GF-D8 (cell line): Measurements from ENCODE around the gene CDK4.

Experiments used
- DNase-seq: peaks from one replicate; lab custom pipeline; 2025; lab: John Stamatoyannopoulos, UW

Gene CDK4

DNA sequence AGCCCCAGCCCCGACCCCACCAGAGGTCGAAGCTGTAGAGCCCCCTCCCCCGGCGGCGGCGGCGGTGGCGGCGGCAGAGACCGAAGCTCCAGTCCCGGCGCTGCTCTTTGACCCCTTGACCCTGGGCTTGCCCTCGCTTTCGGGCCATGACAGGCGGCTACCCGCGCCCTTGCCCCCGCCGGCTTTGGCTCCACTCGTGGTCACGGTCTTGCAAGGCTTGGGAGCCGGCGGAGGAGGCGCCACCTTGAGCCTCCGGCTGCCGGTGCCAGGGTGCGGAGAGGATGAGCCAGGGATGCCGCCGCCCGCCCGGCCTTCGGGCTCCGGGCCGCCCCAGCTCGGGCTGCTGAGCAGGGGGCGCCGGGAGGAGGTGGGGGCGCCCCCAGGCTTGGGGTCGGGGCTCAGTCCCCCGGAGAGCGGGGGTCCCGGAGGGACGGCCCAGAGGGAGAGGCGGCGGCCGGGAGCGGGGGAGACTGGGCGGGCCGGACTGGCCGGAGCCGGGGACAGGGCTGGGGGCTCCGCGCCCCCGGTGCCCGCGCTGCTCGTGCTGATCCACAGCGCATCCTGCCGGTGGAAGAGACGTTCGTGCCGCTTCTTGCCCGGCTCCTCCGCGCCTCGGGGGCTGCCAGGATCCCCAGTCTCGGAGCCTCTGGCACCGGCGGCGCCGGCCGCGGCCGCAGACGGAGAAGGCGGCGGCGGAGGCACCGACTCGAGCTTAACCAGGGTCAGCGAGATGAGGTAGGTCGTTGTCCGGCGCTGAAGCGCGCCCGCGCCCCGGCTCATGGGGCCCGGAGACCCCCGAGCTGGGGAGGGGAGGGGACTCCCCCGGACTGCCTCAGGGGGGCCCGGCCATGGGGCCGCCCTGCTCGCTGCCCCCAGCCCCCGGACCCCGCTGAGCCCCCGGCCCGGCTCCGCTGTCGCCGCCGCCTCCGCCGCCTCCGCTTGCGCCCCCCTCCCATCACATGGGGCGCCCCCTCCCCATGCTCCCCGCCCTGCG is 14.3 kb downstream of the CDK4 start:
- no peak for DNase-seq

DNA sequence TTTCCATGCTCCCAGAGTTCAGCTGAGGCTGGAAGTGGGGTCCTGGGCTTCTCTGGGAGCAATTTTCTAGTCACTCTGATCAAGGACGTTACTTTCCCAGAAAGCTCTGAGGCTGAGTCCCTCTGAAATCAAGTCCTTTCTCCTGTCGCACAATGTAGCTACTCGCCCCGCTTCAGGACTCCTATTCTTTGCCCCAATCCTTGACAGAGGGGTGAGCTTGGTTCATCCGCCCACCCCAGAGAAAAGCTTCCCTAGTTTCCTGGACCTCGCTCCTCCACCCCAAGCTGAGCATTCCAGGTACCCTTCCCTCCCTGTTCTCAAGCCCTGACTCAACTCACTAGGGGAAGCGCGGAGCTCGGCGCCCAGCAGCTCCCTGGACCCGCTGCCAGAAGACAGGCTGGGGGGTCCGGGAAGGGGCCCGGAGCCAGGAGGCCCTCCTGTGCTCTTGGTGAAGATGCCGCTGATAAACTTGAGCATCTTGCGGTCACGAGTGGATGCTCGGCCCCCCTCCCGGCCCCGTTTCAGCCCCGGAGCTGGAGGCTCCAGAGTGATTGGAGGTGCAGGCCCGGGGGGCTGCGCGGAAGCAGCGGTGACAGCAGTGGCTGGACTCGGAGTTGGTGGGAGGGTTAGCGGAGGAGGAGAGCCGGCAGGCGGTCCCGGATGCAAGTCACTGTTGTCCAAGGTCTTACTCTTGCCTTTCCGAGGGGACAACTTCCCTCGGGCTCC is 15.2 kb downstream of the CDK4 start:
- no peak for DNase-seq

DNA sequence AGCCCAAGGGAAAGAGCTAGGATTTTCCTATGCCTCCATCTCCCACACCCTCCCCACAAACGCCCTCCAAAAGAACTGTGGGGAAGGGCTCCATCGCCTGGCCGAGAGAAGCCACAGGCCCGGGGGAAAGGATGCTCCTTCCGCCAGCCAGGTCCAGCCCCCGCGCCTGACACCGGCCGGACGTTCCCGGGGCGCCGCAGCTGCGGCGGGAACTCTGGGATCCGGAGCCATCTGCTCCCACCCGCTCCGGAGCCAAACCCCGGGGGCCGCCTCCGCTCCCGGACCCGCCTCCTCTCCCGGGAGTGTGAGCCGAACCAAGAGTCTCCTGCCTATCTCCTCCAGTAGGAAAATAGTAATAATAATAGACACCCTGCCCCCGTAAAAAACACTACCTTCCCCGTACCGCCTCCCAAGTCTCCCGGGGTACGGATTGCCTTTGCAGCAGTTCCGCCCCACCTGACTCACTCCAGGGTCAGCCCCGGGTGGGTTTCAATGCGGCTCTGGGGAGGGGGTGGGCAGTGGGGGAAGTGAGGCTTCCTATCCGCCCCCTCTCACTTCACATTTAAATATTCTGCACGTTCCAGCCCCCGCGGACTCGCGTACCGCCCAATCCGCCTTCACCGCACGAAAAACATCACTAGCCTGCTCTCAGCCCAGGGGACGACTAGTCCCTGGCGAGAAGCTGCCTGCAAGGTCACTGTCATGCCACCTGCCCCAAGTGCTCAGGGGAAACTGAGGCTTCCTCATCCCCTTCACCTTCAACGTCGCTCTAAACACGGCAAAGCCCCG is 16.0 kb downstream of the CDK4 start:
- no peak for DNase-seq

DNA sequence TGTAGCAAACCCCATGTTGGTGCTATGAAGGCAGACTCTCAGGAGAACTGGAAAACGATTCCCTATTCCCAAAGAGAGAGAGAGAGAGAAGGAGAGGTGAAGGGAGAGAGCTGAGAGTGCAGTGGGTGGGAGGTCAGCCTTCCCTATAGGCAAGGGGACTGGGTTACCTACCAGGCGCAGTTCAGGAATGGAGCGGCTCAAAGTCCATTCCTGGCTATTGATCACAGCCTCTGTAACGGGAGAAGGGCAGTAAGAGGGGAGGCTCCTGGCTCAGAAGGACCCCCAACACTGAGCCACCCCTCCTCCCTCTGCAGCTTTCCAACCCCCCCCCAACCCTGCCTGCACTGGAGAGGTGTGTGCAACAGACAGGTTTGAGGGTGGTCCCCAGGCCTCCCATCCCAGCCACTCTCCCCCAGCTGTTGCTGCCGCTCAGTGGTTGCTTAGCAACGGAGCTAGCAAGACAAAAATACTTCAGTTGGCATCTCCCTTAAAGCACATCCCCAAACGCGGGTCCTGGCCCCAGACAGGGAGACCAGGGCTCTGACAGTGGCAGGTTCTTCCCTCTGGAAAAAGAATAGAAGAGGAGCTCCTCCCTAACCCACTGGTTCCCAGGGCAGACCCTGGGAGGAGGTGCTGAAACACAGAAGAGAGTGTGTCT is 16.8 kb downstream of the CDK4 start:
- DNase-seq = no peak

DNA sequence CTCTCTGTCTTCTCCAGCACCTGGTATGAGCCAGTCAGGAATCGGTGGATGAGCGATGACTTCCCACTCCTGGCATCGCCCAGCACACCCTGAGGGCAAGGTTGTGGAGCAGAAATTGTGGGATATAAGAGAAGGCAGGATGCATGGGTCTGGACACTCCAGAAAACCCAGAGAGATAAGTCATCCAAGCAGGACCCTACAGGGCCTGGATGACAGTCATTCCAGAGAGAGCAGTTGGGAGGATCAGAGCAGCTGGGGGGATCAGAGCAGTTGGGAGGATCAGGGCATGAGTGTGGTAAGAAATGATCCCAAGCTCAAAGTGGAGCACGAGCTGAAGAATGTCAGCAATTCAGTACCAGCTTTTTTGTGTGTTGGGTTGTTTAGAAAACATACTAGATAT is 17.5 kb downstream of the CDK4 start:
- DNase-seq = no peak

DNA sequence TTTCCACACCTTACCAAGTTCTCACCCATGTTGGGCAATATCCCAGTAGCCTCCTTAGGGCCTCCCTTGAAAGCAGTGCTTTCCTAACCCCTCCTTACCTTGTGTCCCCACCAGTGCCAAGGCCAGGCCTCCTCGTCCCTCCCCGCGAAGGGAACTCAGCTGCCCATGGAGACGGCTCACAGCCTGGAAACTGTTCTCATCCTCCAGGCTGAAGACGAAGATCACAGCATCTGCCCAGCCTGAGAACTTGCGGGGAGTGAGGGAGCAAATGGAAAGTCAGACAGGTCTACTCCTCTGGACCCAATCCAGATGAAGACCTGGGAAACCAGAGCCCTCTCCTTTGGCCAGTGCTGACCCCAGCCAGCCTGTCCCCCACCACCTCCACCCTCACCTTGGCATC is 18.2 kb downstream of the CDK4 start:
- no peak for DNase-seq

DNA sequence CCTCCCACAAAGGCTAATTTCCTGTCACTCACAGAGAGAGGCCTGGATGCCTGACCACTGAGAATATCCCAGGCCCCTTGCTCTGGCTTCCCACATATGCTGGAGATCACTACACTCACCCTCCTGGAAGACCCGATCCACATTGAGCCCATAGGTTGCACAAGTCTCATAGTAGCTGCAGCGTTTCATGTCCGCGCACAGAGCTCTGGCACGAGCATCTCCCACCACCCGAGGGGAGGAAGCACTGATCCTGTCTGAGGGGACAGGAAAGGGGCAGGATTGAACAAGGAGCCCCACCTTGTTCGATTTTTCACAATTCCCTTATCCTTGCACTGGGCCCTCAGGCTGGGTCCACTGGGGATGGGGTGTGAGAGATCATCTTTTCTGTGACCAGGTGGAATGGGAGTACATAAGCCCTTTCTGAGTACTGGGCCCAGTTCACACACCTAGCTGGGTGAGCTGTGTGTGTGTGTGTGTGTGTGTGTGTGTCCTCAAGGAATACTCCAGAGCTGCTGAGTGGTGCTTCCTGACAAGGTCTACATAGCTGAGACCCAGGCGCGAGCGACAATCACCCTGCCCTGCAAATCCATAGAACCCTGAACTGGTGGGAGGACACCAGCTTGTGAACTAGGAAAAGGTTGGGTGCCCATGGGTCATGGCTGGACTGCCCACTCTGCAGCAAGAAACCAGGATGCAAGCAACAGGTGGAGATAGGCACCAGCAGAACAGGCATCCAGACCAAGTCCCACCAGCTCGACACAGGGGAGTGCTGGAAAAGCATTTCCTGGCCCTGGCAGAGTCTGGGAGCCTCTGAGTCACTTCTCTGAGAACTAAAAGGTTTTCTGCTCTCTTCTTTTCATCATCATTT is 19.1 kb downstream of the CDK4 start:
- no peak for DNase-seq

DNA sequence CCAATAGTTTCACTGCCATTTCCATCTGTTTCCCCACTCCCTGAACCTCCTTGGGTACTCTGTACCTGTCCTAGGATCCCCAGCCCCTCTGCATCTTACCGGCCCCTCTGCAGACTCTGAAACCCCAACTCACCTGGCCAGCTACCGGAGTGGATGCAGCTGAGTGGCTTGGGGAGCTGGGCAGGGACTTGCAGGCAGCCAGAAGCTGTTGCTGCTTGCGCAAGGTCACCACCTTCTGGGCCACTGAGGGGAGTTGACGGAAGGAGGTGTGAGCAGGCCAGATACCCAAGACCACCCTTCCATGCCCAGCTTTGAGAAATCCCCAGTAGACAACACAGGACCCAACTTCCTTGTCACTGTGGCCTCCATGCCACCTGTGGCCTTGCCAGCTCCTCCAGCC is 19.8 kb downstream of the CDK4 start:
- no peak for DNase-seq

DNA sequence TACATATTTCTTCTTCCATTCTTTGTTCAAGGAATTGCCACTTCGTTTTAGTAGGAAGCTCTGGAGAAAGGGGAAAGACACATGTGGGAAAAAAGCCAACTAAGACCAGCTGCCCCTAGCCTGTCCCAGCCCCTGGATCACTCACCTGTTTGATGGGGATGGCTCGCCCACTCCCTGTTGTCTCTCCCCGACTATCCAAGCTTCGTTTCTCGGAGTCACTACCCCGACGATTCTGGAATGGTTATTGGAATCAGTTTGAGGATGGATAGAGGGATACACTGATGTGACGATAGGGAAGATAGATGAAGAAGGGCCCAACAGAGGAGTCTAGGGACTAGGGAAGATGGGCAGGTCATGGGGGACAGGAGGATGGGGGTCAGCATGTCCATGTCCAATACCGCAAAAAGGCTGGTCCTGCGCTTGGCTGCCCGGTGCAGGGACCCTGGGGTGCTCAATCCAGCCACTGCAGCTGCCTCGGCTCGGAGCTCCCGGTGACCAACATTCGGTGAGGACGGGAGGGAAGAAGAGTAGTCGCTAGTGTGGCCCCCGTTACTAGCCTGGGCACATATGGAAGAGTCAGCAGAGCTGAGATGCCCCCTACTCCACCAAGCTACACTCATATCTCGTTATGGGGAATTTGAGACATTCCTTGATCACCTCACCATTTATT is 20.6 kb downstream of the CDK4 start:
- DNase-seq = no peak

DNA sequence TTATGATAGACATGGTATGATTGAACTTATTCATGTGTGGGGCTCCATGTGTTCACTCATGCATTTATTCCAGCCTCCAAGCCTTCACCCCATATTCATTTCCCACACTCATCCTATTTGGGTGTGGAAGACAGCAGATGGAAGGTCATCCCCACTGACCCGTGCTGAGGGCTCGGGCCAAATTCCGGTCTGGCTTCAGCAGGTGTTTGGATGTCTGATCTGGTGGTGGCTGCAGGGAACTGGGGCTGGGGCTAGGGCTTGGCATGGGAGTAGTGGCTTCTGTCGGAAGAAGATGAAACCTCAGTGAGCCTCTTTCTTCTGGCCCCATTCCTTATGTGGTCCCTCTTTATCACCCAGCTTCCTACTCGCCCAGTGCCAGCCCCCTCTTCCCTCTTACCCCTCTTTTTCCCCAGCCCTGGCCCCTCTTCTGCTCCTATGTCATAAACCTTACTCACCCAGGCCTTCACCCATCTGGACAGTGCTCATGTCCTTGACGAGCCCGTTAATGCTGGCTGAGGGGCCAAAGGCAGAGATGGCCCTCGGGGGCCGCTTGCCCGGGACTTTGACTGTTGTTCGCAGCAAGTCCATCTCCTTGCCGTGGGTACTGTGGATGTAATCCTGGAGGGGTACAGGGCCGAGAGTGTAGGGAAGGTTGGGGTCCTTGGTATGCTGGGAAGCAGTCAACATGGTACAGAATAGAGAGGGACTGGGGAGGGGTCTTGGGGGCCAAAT is 21.6 kb downstream of the CDK4 start:
- no peak for DNase-seq

DNA sequence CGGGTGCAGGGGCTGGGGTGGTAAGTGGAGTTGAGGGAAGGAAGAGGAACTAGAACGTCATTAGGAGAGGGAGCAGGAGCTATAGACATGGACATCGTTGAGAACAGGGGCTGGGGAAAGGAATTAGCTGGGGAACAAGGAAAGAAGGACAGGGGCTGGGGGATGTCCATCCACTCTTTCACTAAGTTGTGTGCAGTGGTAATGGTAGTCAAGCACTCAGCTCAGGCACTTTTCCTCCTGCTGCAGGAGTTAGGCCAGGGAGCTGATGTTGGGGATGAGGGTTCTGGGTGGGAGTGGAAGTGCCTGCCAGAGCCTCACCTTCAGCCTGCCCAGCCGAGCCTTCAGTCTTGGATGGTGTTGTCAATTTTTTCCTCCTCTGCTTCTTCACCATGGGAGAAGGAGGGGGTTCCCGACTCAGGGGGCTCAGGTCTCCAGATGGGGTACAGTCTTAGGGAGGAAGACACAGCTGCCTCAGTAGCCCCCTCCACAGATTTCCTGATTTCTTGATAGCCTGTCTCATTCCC is 22.7 kb downstream of the CDK4 start:
- DNase-seq = no peak

DNA sequence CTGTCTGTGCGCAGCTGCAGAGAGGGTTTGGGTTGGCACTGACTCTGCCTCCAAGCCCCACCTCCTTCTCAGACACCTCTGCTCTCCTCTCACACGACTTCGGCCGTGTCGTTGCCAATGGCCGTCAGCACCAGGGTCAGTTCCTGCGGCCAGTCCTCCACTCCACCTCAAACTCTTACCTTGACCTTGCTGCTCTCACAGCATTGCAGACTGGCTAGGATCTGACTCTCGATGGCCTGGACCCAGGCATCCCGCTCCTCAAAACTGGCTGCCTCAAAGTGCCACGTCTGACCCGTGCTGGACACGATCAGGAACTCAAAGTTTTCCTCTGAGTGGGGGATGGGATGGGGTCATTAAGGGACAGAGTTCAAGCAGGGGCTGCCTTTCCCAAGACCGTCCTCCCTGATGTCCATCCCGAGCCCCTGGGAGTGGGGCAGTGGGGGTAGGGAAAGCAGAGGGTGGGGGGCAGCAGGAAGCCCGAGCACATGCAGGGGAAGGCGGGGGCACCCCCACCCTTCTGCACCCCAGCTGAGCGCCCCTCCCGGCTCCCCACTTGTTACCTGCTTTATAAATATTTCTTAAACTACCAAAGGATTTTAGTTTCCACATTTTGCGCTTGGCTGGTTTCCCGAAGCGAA is 24.2 kb downstream of the CDK4 start:
- DNase-seq = no peak

DNA sequence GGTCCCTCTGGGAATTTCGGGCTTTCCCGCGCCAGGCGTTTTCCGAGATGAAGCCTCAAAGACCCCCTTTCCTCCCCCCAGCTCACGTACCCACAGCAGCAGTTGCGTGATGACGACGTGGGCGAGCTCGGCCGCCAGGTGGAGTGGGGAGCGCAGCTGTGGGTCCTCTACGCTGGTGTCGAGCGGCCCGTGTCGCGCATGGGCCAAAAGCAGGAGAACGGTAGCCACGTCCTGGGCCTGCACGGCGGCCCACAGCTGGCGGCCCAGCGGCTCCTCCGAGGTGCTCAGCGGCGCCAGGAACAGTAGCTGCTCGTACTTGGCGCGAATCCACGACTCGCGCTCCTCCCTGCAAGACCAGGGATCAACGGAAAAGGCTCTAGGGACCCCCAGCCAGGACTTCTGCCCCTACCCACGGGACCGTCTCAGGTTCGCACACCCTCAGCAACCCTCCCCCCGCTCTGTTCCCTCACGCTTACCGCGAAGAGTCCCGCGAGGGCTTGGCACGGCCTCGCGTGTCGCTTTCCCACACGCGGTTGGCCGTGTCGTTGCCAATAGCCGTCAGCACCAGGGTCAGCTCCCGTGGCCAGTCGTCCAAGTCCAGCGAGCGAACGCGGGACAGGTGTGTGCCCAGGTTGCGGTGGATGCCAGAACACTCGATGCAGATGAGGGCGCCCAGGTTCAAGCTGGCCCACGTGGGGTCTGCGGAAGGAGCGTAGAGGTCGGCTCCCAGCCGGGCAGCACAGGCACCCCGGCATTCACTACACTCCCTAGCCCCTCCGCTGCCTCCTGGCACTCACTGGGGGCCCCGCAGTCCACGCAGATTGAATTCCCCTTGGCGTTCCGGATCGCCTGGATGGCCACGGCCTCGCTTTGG is 25.0 kb downstream of the CDK4 start:
- DNase-seq = no peak

DNA sequence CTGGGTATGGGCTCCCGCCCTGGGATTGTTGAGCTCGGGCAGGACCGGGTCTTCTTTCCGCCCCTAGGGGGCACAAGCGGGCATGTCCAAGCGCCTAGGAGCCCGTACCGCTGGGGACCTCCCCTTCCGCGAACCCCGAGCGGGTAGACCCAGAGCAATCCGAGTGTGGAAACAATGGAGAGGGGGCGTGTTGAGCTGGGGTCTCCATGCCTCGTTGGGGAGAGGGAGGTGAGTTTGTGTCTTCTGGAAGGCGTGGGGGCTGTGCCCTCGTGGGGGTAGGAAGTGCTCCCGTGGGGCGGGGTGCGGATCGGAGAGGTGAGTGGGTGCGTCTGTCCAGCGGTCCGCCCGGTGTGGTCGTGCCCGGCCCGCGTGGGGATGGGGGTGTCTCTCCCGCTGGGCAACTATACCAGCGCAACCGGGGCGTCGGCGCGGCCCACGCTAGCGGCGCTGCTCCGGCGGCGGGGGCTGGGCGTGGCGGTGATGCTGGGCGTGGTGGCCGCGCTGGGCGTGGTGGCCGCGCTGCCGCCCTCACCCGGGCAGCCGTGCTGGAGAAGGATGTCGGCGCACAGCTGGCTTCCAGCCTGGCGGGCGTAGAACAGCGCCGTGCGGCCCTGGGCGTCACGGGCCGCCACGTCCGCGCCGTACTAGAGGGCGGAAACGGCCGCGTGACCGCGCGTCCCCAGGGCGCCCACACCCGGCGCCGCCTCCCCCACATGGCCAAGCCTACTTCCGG is 25.8 kb downstream of the CDK4 start:
- no peak for DNase-seq

DNA sequence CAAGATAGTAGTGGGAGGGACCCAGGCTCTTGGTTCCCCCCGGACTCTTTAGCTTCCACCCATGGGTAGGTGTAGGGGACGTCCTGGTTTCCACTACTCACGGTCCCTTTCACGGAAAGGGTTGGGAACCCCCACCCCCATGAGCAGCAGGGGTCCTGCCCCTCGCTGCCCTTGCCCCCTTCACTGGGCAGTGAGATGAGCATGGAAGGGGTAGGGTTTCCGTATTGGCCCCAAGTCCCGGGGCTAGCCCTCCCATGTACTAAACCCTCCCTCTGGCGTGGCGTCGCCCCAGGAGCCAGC is 26.3 kb downstream of the CDK4 start:
- no peak for DNase-seq

DNA sequence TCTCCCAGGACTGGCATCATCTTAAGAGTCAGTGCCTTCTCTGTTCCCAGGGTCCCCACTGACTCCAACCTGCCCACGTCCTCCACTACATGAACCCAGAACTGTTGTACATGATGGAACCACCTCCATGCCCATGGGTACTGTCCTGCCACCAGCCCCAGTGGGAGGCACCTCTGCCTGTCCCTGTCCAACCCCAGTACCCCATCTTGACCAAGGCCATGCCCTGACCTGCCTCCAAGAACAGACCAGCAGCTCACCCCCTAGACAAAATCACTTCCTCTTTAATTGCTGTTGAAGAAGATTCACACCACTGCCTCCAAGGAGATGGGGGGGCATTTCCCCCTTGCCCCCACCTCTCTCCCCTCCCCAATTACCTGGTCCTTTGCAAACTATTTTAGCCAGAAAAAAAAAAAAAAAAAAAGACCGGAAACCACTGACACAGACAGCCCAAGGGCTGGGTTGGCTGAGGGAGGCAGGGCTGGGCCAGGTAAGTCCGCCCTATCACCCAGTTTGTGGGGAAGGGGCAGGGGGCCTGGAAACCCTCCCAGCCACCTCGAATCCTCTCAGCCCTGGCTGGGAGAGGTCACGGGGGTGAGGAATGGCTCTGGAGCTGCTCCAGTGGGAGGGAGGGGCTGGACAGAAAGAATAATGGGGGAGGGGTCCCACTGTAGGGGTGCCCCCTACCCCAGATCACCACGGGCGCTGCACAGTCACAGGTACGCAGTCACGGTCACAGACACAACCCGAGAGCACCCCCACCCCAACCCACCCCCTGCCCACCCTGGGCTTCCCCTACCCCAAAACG is 27.0 kb downstream of the CDK4 start:
- no peak for DNase-seq
